GM12872 (cell line): ENCODE data around the gene USH1C.

Experiments
- TF ChIP-seq, protein P1 (sequence below): IDR thresholded peaks from 3 replicates; pipeline ENCODE4 v1.5.1; 2011; ENCODE audit warnings: low read depth, mild to moderate bottlenecking, low read length, moderate library complexity; ENCODE audit not compliant: insufficient read depth

USH1C gene

DNA sequence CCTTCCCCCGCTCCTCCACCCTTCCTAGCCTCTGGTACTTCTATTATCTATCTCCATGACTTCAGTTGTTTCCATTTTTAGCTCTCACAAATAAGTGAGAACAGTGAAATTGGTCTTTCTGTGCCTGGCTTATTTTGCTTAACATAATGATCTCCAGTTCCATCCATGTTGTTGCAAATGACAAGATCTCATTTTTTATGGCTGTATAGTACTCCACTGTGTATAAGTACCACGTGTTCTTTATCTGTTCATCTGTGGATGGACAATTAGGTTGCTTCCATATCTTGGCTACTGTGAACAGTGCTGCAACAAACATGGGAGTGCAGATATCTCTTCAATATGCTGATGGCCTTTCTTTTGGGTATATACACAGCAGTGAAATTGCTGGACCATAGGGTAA lies 60.7 kb downstream of the USH1C start:
- TF ChIP-seq, protein P1, sequence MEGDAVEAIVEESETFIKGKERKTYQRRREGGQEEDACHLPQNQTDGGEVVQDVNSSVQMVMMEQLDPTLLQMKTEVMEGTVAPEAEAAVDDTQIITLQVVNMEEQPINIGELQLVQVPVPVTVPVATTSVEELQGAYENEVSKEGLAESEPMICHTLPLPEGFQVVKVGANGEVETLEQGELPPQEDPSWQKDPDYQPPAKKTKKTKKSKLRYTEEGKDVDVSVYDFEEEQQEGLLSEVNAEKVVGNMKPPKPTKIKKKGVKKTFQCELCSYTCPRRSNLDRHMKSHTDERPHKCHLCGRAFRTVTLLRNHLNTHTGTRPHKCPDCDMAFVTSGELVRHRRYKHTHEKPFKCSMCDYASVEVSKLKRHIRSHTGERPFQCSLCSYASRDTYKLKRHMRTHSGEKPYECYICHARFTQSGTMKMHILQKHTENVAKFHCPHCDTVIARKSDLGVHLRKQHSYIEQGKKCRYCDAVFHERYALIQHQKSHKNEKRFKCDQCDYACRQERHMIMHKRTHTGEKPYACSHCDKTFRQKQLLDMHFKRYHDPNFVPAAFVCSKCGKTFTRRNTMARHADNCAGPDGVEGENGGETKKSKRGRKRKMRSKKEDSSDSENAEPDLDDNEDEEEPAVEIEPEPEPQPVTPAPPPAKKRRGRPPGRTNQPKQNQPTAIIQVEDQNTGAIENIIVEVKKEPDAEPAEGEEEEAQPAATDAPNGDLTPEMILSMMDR: no peak

DNA sequence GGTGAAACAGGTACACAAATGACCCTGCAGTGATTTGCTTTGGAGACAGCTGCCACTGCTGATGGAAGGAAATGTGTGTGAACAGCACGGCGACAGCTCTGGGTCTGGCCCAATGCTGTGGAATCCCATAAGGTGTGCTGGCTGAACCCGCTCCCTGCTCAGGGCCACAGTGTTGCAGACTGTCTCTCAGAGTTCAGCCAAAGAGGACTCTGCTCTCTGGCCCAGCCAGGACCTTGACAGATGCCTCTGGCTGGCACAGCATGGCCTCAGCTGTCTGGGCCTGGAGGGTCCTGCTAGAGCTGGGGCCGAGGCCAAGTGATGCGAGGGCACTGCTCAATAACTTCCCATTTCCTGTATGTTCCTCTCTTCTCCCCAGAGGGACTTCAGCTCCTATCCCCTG lies 62.3 kb downstream of the USH1C start:
- TF ChIP-seq, protein P1: no peak

DNA sequence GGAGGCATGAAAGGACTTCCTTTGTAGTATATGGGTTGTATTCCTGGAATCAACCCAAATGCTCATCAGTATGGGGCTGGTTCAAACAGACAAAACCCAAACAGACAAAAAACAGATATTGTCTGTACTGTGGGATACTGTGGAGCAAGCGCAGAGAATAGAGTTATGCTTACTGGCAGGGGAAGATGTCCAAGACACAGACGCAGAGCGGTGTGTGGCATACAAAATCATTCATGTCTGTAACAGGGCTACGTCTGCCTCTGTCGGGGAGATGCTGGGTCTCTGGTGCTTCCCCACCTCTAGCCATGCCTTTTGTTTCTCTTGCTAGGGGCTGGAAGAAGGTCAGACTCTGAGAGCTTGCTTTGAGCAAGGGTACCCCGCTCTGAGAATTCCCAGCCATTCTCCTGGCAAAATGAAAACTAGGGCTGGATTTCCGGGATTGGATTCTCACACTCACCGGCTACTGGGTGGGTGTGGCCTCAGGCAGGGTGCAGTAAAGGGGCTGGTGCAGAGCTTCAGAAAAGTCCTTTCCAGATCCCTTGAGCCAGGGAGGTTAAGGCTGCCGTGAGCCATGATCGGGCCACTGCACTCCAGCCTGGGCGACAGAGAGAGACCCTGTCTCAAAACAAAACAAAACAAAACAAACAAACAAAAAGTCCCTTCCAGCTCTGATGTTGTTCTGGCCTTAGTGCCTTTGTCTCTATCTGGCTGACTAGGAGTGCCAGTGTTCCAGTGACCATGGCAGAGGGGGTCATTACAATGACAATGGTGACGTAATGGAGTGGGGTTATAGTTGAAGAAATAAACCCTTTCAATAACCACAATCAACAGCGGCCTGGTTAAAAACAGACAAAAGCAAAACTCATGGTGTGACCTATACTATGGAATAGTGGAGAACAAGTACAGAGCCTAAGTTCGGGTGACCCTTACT lies 64.7 kb downstream of the USH1C start:
- TF ChIP-seq, protein P1: no peak

DNA sequence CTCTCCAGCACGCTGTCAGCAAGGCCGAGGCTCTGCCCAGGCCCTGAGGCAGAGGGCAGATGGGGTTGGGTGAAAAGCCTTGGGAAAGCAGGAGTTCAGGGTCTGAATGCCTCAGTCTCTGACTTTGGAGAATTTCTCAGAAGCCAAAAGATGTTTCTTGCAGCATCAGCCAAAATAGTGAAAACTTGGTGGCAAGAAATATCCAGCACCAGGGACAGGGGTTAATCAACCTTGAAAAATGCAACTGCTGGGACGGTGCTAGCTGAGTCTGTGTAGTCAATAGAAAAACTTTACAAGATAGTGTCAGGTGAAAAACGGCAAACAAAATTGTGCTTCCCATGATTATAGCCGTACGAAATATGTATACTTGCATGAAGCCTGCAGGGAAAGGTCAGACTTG lies 66.1 kb downstream of the USH1C start:
- TF ChIP-seq, protein P1: no peak

DNA sequence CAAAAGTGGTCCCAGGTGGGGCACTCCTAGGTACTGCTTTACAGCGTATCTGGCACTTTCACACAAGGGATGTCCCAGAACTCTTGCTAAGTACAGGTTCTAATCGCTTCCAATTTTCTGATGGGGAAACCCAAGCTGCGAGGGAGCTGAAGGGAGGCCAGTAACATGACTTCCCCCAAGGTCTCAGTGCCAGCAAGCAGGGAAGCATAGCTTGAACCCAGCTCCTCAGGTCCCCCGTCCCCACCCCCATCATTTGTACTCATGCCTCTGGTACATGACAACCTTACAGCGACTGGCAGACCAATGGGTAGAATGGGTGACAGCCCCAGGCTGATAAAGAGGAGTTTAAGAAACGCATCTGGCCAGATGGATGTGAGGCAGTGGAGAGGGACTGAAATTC lies 66.9 kb downstream of the USH1C start:
- TF ChIP-seq, protein P1: no peak

DNA sequence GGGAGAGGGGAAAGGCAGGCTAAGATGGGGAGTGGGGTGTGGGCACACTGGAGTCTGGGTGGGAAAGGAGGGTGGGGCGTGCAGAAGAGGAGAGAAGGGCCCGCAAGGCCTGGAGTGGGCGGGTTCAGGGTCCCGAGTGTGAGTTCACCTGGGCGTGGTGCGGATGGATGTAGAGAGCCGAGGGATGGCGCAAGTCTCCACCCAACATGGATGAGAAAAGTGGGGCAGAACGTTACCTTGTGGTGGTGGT lies 67.2 kb downstream of the USH1C start:
- TF ChIP-seq, protein P1: no peak

DNA sequence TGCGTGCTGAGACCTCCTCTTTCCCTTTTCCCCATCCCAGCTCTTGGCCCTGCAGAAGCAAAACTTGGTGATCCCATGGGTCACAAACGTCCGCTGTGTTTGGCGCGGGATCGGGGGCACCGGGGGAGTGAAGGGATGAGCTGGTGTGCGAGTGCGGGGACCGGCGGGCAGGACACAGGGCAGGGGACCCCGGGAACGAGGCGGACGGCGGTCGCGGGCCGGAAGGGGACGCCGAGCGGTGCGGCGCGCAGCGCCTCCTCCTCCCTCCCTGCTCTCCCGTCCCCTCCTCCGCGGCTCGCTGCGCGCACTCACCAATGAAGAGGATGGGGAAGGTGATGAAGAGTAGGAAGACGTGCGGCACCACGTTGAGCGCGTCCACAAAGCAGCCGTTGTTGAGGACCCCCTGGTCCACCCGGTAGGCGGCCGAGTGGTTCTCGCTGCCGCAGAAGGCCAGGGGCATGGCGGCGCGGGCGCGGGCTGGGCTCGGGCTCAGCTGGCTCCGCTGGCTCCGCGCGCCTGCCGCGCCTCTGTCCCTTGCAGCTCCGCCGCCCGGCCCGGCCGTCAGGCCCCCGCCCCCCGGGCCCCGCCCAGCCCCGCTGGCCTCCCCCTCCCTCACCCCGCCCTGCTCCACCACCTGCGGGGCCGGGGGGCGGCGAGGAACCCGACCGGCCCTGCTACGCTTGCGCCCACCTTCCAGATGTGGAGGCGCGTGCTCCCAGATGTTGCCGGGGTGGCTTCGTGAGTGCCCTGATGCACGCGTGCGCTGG lies 67.7 kb downstream of the USH1C start, which contains the start of gene ABCC8:
Gene ABCC8, minus strand, starts transcription at position 529 of the 767 bp plus-strand sequence. Its CDS starts 69 bp downstream, at position 460.
- TF ChIP-seq, protein P1: no peak
